ENCODE results near the gene DNAAF9. TPM values are rescaled to one million over a fixed set of nuclear protein-coding genes. Genes with fewer than 3 reads are reported as not detected.

The DNAAF9 gene
- total RNA-seq, 1 donor from 2014 or later = 2.9 TPM

DNA sequence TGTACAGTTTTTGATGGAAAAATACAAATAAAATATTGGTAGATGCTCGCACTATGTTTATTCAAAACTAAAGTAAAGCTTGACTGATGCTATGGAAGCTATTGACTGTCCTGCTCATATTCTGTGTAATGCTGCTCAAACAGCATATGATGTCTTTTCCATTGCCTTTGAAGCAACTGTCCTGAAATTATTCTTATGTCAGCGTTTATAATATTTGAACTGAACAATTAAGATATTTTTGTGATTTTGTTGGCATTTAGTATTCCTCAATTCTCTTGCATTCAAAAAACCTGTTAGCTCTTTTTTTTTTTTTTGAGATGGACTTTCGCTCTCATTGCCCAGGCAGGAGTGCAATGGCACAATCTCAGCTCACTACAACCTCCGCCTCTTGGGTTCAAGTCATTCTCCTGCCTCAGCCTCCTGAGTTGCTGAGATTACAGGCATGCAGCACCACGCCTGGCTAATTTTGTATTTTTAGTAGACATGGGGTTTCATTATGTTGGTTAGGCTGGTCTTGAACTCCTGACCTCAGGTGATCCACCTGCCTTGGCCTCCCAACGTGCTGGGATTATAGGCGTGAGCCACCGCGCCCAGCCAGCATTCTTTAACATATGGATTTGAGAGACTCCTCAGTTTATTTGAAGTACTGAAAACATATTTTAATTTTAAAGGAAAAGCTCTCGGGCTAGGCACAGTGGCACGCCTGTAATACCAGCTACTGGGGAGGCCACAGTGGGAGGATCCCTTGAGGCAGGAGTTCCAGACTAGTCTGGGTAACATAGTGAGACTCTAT lies 5.3 kb upstream of the DNAAF9 start:
- ATAC-seq = no peak
- DNase-seq (ENCODE audit: low spot score) = no peak

DNA sequence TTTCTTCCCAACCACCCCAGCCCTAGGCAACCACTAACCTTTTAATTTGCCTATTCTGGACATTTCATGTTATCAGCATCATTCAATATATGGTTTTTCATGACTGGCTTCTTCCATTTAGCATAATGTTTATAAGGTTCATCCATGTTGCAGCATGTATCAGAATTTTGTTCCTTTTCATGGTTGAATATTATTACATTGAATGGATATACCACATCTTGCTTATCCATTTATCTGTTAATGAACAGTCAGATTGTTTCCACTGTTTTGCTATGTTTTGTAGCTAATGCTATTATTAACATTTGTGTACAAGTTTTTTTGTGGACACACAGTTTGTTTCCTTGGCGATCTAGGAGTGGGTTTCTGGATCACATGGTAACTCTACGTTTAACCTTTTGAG lies 3.0 kb upstream of the DNAAF9 start:
- ATAC-seq (no peak), DNase-seq (ENCODE audit: low spot score) (no peak)

DNA sequence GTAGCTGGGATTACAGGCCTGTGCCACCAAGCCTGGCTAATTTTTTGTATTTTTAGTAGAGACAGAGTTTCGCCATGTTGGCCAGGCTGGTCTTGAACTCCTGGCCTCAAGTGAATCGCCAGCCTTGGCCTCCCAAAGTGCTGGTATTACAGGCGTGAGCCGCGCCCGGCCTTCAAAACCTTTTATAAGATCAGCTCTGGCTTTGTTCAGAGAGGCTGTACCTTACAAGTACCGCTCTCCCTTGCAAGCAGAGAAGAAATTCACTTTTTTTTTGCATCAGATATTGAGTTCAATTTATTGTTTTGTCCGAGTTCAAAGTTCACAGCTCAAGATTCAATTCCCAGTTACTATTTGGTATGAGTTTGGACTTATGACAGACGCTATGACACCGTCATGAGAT lies 1.9 kb upstream of the DNAAF9 start:
- DNase-seq (ENCODE audit: low spot score) (no peak), ATAC-seq (no peak)

DNA sequence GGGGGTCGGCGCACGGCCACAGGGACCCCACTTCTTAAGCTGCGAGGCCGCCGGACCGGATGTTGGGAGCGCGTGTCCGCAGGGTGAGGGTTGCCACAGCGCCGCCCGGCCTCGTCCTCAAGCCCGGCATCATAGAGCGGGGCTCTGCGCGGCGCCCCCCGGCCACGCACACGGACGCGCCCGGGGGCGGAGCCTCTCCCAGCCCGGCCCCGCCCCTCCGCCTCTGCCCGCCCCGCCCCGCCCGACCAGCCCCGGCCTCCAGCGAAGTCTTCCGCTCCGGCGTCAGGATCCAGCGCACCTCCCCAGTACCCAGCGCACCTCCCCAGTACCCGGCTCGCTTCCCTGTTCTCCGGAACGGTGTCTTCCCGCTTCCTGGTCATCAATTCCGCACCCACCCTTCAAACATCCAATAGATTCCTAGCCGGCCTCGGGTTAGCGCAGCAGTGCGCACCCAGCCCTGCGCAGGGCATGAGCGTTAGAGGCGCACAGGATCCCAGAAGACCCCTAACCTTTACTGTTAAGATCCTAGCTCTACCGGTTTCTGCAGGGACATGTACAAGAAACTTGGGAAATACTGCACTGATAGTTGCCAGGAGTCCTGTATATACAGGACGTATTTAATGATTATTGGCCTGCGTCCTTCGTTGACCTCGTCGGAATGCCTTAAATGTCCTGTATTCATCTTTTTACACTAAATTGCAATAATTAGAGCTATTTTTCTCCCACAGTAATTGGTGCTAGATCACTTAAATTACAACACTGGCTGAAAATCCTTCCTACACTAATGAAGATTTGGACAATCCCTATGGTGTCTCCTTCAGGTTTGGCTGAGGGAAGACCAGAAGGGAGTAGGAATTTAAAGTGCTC lies 535 bp upstream of the DNAAF9 start:
- ATAC-seq = peak; percentile 84

DNA sequence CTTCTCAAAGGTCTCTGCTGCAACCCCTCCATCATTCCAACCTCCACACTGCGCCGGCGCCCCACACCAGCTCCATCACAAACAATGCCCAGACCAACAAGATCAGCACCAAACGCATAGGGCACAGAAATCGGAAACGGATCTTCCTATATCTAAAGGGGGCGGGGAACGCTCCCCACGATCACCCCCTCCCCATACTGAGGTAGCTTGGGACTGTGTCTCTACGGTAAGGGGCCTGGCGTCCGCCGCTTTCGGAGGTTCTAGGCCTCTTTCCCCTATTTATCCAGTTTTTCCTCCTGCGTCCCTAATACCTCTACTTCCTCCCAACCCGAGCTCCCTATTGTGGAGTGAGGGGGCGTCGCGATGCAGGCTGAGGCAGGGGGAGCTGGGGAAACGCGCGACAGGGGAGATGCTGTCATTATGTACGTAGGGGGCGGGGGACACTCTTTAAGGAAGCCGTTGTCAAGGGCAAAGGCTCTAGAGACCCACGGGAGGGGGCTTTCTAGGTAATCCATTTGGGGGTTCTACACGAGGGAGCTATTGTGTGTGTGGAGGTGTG lies 909 bp downstream of the DNAAF9 start:
- no peak for ATAC-seq
- DNase-seq (ENCODE audit: low spot score) = no peak

More for the DNA sequence above, 535 bp upstream of the DNAAF9 start:
- DNase-seq (ENCODE audit: low spot score) = peak; percentile 79

DNA sequence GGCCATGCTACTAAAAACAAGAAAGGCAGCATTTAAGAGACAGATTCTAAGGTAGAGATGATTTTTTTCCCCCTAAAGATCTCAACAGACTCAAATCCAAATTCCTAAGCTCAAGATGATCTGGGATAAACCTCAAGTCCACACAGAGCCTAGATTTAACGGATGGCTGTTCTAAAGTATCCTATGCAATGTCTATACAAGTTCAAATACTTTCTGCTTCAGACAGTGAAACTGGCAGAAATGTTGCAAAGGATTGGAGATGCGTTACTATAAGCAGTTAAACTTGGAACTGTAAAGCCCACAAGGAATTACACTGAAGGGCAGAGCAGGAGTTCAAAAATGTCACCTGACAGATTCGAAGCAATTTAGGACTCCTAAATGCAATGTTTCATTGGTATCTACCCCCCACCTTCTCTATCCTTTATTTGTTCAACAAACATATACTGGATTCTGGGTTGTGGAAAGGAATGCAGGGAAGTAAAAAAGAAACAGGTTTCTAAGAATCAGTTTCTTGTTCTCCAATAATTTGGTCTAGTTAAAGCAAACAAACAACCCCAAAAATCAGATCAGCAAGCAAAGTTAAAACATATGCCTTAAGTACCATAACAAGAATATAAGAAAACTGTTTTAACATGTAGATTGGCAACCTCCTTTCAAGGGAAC lies 1.6 kb downstream of the DNAAF9 start:
- ATAC-seq (no peak), DNase-seq (ENCODE audit: low spot score) (no peak)

DNA sequence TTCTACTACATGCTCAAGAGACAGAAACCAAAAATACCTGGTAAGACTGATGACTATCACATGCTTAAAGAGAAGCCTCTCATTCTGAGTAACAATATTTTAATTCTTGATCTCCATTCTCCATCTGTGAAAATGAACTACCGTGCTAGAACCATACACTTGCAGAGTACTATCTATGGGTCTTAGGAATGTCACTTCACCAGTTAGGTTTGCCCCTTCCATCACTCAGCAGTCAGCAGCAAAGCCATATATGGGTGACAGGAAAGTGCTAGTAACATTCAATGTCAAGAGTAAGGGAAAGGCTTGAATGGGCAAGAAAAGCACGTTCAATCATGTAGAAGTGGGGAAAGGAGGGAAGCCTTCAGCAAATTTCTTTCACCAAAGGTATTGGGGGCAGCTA lies 2.3 kb downstream of the DNAAF9 start:
- ATAC-seq (no peak), DNase-seq (ENCODE audit: low spot score) (no peak)

DNA sequence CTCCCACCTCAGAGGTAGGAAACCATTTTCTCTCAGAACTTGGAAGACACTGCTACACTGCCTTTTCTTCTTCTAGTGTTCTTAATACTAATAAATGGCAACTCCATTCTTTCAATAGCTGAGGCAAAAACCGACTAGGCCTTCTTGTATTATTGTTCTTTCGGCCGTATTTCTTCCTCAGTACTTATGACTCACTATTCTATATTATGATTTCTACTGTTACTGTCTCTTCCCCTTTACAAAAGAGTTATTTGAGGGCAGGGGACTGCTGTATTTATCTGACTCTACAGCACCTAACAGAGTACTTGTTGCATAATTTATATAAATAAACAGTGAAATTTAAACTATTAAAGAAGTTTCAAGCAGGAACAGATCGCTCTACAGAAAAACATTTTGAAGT lies 3.1 kb downstream of the DNAAF9 start:
- ATAC-seq (no peak), DNase-seq (ENCODE audit: low spot score) (no peak)

DNA sequence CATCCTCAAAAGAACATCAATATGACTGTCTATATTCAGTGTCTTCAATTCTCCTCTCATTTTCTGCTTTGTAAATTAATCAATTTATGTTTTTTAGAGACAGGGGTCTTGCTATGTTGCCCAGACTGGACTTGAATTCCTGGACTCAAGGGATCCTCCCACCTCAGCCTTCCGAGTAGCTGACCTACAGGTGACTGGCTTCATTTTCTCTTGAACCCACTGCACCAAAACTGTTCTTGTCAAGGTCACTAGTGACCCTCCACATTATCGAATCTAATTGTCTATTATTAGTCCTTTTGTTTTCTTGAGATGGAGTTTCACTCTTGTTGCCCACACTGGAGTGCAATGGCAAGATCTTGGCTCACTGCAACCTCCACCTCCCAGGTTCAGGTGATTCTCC lies 3.7 kb downstream of the DNAAF9 start:
- no peak for ATAC-seq
- DNase-seq (ENCODE audit: low spot score) = no peak

DNA sequence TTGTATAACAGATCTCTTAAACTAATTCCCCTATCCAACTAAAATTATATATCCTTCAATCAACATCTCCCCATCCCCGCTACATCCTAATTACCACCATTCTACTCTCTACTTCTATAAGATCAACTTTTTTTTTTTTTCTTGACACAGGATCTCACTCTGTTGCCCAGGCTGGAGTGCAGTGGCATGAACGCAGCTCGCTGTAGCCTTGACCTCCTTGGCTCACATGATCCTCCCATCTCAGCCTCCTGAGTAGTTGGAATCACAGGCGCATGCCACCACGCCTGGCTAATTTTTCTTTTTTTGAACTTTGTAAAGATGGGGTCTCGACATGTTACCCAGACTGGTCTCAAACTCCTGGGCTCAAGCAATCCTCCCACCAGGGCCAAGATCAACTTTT lies 5.0 kb downstream of the DNAAF9 start:
- ATAC-seq = no peak
- no peak for DNase-seq (ENCODE audit: low spot score)

DNA sequence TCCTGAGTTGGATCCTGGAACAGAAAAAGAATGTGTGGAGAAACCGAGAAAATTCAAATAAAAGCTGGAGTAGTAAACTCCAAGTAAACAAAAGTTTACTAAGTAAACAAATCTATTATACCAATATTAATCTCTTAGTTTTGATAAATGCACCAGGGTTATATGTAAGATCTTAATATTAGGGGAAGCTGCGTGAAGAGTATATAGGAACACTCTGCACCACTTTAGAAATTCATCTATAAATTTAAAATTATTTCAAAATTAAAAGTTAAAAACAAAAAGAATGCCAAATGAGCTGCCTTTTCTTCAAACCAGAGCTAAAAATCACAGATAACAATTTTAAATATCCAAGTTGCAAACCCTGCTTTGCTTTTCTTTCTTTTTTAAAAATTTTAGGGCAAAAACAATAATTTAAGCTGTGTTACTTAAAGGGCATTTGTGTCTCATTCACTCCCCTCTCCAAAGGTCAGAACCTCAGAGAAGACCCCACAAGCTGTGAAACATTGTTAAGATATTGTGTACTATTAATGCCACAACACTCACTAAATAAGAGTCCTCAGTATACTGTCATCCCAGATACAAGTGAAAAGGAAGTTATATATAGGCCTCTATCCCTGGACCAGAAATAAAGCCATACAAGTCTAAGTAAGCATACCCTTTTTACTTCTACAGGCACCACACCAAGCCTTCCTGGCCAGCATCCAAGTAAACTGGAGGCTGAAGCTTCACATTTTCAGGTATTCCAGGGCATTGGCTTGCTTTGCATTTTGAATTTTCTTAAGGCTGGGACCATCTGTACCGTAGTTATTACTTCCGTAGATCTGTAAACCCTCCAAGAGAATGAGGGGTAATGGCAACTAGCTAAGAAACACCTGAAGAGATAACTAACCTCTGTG lies 7.0 kb downstream of the DNAAF9 start:
- ATAC-seq (no peak), DNase-seq (ENCODE audit: low spot score) (no peak)

DNA sequence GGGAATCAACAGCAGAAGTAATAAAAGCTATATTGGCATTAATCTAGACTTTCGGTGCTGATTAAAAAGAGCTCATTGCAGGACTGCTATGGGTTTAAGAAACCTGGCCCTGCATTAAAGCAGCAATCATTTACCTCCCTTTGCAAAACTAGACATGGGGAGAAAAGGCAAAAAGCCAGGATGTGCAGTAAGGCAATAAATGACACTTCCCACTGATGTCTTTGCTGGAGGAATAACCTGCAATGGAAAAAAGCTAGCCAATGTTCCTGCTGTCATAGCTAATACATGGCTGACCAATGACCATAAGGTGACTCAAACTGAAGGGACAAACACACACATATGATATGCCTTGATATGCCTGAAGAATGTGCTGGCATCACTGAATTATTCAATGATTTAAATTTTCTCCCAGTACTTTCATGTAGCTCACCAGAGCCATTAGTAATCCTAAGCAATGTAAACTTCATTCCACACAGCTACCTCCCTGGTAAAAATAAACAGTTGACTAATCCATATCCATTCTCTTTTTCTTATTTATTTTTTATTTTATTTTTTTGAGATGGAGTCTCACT lies 8.7 kb downstream of the DNAAF9 start:
- no peak for ATAC-seq
- no peak for DNase-seq (ENCODE audit: low spot score)

DNA sequence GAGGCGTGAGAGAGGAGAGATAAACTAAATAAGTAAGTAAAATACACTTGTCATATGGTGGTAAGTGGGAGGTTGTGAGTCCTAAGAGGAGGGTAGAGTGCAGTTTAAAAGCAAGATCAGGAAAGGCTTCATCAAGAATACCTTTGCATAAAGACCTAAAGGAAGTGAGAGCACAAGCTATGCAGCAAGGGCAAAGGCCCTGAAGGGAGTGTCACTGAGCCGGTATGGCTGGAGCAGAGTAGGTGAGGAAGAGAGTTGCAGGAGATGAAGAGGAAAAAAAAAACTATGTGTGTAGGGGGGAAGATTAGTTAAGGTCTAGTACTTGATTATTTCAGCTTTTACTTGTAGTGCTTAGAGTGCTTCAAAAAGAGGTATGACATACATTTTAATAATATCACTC lies 11.0 kb downstream of the DNAAF9 start:
- no peak for ATAC-seq
- DNase-seq (ENCODE audit: low spot score) = no peak

DNA sequence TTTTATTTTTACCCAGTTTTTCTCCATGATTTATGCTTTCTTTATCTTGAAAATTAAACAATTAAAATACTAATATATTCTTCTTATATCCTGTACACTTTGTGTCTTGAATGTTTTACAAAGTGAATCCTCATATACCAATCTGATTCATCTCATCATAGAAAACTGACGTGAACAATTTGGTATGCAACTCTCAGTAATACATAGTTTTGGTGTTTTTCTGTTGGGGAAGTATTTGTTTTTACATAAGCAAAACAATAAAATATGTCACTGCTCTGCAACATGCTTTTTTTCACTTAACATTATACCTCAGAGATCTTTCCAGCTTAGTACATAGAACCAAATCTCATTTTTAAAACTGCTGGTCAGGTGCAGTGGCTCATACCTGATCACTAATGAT lies 14.7 kb downstream of the DNAAF9 start:
- no peak for DNase-seq (ENCODE audit: low spot score)
- no peak for ATAC-seq

DNA sequence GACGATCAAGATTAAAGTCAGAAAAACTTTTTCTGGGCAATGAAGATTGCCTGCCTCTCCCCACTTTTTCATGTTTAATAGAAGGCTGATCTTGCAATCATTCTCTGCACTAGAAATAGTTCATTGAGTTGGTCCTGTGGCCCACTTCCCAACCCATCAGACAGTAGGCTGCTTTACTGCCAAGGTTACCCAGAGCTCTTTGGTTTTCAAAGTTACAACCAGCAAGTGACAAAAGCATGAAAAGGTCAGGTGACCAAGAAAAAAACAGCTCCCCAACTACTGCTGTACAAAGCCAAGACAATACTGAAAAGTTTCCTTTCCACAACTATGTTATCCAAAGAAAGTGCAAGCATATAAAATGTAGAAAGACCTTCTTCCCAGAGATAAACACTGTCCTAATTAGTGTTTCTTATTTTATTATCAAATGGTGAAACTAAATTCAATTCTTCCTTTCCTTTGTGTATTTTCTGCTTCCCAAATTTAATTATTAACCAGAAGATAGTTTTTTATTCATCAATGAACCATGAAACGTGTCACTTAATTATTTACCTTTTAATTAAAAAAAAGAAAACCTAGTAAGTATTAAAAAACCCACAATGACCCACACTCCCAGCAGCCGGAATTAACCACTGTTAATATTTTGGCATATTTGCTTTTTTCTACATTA lies 16.6 kb downstream of the DNAAF9 start:
- ATAC-seq (peak; percentile 79), DNase-seq (ENCODE audit: low spot score) (no peak)

DNA sequence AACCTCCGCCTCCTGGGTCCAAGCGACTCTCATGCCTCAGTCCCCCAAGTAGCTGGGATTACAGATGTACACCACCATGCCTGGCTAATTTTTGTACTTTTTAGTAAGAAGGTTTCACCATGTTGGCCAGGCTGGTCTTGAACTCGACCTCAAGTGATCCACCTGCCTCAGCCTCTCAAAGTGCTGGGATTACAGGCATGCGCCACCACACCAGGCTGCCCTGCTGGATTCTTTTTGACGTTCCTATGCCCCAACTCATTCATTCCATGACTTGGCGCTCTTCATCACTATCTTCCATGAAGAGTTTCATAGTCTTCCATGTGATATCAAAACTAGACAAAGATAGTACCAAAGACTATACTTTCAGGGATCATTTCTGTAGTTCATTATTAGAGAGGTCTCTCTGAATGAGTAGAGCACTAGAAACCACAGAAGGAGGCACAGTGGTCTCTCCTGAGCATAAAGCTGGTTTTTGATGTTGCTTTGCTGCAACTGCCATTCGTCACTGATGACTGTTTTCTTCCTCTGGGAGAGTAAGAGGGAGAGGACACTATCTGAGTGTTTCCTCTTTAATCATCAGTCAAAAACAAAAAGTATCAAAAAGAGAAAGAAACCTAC lies 23.5 kb downstream of the DNAAF9 start:
- DNase-seq (ENCODE audit: low spot score) = no peak

DNA sequence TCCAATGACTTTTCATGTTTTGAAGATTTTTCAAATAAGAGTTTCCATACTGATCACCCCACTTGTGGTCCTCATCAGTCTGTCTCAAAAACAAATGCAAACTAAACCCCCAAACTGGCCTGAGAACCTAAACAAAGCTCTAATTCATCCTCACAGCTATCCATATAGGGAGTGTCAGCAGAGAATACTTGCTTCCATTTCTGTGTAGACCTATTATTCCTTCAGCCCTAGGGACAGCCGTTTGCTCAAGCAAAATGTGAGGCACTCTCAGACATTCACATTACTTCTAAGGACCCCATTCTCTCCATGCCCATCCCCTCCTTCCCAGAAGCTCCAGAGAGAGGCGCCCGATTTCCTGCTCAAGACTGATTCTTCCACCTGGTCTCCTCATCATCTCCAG lies 24.6 kb downstream of the DNAAF9 start:
- DNase-seq (ENCODE audit: low spot score) (no peak), ATAC-seq (no peak)

More for the DNA sequence above, 23.5 kb downstream of the DNAAF9 start:
- no peak for ATAC-seq

DNA sequence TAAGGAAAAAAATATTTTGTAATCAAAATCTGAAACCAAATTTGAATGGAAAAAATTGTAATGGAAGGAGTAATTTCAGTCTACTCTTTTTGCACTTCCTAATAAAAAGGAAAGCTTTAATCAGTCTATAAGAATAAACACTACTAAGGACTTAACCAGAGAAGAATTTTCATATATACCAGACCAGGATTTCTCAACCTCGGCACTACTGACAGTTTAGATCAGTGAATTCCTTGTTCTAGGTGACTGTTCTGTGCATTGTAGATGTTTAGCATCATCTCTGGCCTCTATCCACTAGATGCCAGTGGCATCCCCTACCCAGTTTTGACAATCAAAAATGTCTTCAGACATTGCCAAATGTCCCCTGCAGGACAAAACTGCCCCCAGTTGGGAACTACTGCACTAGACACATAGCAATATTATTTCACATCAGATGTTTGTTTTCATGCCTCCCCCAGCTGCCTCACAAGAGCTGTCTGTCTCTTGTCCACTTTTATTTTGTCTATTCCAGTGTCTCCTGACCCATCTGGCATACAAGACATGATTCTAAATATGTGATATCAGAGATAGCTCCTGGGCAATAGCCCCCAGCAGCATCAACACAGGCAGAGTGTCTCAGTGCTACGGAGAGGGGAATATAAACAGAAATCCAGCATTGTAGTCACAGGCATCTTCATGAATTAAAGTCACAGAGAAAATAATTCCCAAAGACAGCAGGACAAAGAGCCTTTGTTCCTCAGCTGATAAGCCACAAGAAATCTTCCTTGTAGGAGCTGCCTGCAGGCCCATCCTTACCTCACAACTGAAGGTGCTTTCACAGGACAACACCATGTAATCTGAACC lies 27.0 kb downstream of the DNAAF9 start:
- DNase-seq (ENCODE audit: low spot score) (no peak), ATAC-seq (no peak)

All from left lobe of liver (tissue), 2 donors.